ENCODE data around the gene FBXO17. TPM values are rescaled to one million over a fixed set of nuclear protein-coding genes. Genes with fewer than 3 reads are reported as not detected.
"Not testable (repeated sequence)": the region's sequence is repeated elsewhere in the genome, so short reads cannot be mapped to it uniquely, and the experiment has no call there.

FBXO17 gene
- 10 to 100 TPM; 51.3 to 93.4 (median 81.1) TPM for polyA plus RNA-seq (ENCODE audit: insufficient read length in 4 of 4)

GRCh38 chr19:38975214-38975860 is at the start of gene FBXO17:
Gene FBXO17, minus strand, starts transcription at chr19:38975742. Its CDS starts 25,423 bp downstream, at chr19:38950319.
- DNase-seq (ENCODE audit: low read depth in 4 of 4, low spot score in 2 of 4), result peak in 3 of 4 donors; percentile 55 to 66 (median 56)

- no peak for DNase-seq (ENCODE audit: low read depth in 4 of 4, low spot score in 2 of 4)
These were observed 49.5 kb upstream of the FBXO17 start for GRCh38 chr19:39024875-39025641.

- DNase-seq (ENCODE audit: low read depth in 4 of 4, low spot score in 2 of 4), result no peak
These were observed 45.5 kb upstream of the FBXO17 start for GRCh38 chr19:39021063-39021462.

- no peak for DNase-seq (ENCODE audit: low read depth in 4 of 4, low spot score in 2 of 4)
These were observed 42.1 kb upstream of the FBXO17 start for GRCh38 chr19:39017646-39018045.

GRCh38 chr19:39017026-39017425 is 41.5 kb upstream of the FBXO17 start:
- no peak for DNase-seq (ENCODE audit: low read depth in 4 of 4, low spot score in 2 of 4)

GRCh38 chr19:39014037-39014436 is 38.5 kb upstream of the FBXO17 start:
- DNase-seq (ENCODE audit: low read depth in 4 of 4, low spot score in 2 of 4), result no peak

- no peak for DNase-seq (ENCODE audit: low read depth in 4 of 4, low spot score in 2 of 4)
These were observed 33.5 kb upstream of the FBXO17 start for GRCh38 chr19:39009001-39009400.

- no peak for DNase-seq (ENCODE audit: low read depth in 4 of 4, low spot score in 2 of 4)
These were observed 32.6 kb upstream of the FBXO17 start for GRCh38 chr19:39008137-39008536.

- DNase-seq (ENCODE audit: low read depth in 4 of 4, low spot score in 2 of 4), result no peak
These were observed 31.6 kb upstream of the FBXO17 start for GRCh38 chr19:39007096-39007495.

GRCh38 chr19:39004403-39004802 is 28.9 kb upstream of the FBXO17 start:
- no peak for DNase-seq (ENCODE audit: low read depth in 4 of 4, low spot score in 2 of 4)

GRCh38 chr19:39003796-39004195 is 28.3 kb upstream of the FBXO17 start:
- DNase-seq (ENCODE audit: low read depth in 4 of 4, low spot score in 2 of 4), result no peak

GRCh38 chr19:39003188-39003587 is 27.6 kb upstream of the FBXO17 start:
- DNase-seq (ENCODE audit: low read depth in 4 of 4, low spot score in 2 of 4), result no peak

GRCh38 chr19:39001041-39001440 is 25.5 kb upstream of the FBXO17 start:
- DNase-seq (ENCODE audit: low read depth in 4 of 4, low spot score in 2 of 4), result no peak

- not testable (repeated sequence) for DNase-seq (ENCODE audit: low read depth in 4 of 4, low spot score in 2 of 4)
These were observed 22.0 kb upstream of the FBXO17 start for GRCh38 chr19:38997576-38997975.

GRCh38 chr19:38993271-38993670 is 17.7 kb upstream of the FBXO17 start:
- no peak for DNase-seq (ENCODE audit: low read depth in 4 of 4, low spot score in 2 of 4)

- DNase-seq (ENCODE audit: low read depth in 4 of 4, low spot score in 2 of 4), result no peak
These were observed 15.6 kb upstream of the FBXO17 start for GRCh38 chr19:38990949-38991697.

- not testable (repeated sequence) for DNase-seq (ENCODE audit: low read depth in 4 of 4, low spot score in 2 of 4)
These were observed 14.1 kb upstream of the FBXO17 start for GRCh38 chr19:38989614-38990013.

GRCh38 chr19:38989066-38989605 is 13.6 kb upstream of the FBXO17 start:
- peak; percentile 63 to 78 (median 71) for DNase-seq (ENCODE audit: low read depth in 4 of 4, low spot score in 2 of 4)

- not testable (repeated sequence) for DNase-seq (ENCODE audit: low read depth in 4 of 4, low spot score in 2 of 4)
These were observed 13.1 kb upstream of the FBXO17 start for GRCh38 chr19:38988627-38989026.

GRCh38 chr19:38987745-38988144 is 12.2 kb upstream of the FBXO17 start:
- DNase-seq (ENCODE audit: low read depth in 4 of 4, low spot score in 2 of 4), result not testable (repeated sequence)

GRCh38 chr19:38985262-38985661 is 9.7 kb upstream of the FBXO17 start:
- DNase-seq (ENCODE audit: low read depth in 4 of 4, low spot score in 2 of 4), result no peak

All from left renal cortex interstitium (tissue), 4 donors.